Nucleus accumbens (tissue), 56 donors: ENCODE measurements around the gene SWI5.
A peak's percentile ranks its signal among the peaks of the same experiment; 100 is the strongest.

ENCODE experiments used
- DNase-seq, 56 donors: peaks; one replicate each; lab custom pipeline; 2025; lab: John Stamatoyannopoulos, UW

The SWI5 gene

DNA sequence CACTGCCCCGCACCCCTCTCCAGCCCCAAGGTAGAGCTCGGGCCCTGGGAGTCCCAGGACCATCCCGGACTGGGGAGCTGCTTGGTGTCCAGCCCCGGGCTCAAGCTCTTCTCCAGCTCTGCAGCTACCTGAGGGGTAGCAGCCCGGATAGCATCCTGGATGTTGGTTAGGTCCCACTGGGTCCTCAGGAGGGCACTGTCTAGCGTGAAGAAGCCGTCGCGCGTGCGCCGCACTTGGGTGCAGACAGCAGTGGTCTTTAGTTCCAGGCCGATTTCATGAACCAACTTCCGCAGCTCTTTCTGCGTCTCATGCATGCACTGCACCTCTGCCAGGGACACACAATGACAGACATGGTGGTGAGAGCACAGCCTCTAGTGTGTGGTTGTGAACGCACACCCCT, 33.5 kb downstream of the SWI5 start:
- DNase-seq: no peak

DNA sequence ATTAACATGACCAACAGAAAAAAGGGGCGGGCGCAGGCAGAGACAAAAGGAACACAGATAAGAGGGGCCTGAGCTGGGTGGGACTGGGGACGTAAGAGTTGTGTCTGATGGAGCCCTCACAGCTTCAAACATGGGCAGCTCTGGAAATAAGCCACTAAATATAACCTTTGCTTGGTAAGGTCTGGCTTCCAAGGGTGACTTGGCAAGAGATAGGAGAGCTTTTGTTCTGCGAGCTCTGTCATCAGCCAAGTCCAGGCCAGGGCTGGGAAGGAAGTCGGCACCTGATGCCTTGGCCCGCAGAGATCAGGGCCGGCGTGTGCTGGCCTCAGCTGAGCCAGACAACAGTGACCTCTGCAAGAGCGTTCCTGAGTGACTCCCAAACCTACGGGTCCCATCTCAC, 34.4 kb downstream of the SWI5 start:
- peak in 3 of 56 donors; percentile 9 to 25 (median 19) for DNase-seq

DNA sequence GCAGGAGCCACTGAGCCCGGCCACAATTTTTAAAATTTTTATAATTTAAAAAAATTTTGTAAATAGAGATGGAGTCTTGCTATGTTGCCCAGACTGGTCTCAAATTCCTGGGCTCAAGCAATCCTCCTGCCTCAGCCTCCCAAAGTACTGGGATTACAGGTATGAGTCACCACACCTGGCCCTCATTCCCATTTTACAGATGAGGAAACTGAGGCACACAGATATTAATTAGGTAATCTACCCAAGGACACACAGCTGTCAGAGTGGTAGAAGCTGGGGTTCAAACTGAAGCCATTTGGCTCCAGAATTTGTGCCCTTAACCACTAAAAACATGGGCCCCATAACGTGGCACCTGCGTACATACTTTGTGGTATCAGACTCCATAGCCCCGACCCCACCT, 38.6 kb downstream of the SWI5 start:
- no peak for DNase-seq

DNA sequence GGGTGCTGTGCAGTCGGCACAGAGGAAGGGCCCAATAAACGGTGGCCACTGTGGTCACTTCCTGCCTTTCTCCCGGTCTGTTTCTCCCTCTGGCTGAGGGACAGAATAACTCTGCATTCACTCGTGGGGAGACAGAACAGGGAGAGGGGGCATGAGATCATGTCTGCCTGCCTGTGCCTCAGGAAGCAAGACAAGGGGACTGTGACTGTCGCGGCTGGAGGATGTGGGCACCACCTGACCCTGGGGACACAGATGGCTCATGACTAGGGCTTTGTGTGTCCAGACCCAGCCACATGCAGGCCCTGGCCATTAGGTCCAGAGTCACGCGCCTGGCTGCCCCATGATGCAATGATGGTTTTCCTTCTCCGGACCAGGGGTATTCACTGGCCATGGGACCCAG, 40.3 kb downstream of the SWI5 start:
- peak in 54 of 56 donors; percentile 33 to 97 (median 89) for DNase-seq

DNA sequence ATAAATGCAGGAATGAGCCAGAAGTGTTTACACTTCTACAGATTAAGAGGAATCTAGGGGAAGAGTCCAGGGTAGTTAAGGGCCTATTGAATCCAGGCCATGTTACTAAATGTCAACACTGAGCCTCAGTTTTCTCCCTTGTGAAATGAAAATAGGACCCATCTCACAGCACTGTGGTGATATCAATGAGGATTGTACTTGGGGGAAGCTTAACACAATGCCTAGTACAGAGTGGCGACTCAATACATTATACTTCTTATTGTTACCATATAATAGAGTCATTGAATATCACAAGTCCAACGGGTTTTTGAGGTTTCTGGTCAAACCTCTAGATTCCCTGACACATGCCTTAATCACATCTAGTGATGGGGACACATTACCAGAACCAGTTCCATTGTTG, 41.6 kb downstream of the SWI5 start:
- no peak for DNase-seq

DNA sequence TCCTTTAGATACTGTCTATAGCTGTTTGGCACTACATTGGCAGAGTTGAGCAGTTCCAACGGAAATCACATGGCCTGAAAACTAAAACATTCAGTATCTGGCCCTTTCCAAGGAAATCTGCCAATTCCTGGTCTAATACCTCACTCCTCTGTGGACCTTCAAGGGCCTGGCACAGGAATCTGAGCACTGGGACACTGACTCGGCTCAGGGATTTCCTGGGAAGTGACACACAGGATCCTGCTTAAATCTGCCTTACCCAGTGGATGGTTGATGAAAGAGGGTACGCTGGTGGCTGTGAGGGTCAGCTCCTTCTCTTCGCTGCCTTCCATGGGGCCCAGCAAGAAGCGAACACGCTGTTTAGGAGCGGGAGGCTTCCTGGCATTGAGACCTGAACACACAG, 45.3 kb downstream of the SWI5 start:
- no peak for DNase-seq

DNA sequence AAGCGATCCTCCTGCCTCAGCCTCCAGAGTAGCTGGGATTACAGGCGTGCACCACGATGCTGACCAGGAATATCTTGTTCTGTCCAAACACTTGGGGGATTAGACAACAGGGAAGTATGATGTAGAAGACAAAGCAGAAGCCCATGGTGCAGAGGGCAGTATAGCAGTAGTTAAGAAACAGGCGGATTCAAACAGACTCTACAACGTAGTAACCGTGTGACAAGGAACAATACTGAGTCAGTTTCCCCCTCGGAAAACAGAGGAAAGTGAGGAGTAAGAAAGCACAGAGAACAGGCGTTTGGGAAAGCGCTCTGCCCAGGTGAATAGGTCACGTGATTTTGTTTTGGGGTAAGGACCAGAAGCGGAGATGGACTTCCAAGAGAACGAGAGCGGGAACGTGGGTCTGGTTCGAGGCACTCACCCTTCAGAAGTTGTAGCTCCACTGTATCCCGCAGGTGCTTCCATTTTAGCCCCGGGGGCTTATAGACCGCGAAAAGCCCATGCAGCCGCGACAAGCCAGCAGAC, 45.9 kb downstream of the SWI5 start:
- no peak for DNase-seq

DNA sequence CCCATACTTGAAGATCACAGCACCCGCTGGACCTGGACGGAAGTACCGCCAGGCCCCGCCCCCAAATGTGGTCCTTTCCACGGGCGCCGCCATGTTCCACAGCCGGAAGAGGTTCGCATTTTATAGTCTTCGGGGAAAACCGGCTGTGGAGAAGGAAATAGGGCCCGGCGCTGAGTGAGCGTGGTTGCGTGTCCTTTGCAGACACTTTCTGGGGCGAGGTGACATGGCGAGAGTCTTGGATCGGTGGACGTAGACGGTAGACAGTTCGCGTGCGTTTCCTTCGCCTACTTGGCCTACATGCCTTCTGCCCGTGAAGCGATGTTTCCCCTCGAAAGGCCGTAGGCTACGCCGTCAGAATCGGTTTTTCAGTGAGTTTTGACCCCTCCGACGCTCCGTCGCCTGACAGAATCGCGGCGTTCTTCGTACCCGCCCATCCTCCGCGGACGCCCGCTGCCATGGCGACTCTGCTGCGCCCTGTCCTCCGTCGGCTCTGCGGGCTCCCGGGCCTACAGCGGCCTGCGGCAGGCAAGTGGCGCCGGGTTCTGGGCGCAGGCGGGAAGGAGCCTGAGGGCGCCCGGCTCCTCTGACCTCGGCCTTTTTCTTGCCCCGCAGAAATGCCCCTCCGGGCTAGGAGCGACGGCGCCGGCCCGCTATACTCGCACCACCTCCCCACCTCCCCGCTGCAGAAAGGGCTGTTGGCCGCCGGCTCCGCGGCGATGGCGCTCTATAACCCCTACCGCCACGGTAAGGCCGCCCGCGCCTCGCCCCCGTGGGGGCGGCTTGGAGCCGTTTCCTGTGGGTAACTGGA, 46.5 kb downstream of the SWI5 start, which contains the start of the genes COQ4 and TRUB2:
Gene COQ4 (plus strand): TSS at position 436 of the 808 bp plus-strand sequence. CDS start 20 bp downstream, at position 456.
Gene TRUB2 (minus strand): TSS at position 44 of the 808 bp plus-strand sequence. CDS start 39 bp downstream, at position 5.
- peak in 55 of 56 donors; percentile 61 to 100 (median 93) for DNase-seq

DNA sequence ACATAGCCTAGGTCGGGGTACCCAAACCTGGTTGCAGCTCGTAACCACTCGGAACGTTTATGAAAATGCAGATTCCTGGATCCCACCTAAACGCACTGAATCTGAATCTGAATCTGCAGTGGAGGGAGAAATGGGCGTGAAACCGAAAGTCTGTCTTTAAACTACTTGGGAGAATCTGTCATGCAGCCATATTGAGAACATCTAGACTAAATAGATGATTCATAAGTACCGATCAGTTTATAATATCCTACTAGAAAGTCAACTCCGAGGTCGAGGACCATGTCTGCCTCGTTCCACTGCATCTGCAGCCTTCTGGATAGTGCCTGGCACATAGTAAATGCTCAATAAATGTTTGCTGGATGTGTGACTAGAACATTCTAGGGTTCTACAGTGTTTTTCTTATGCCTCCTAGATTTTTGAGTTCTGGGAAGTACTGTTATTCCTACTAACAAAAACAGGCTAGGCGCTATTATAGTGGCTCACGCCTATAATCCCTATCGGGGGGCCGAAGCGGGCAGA, 47.2 kb downstream of the SWI5 start:
- DNase-seq: no peak

DNA sequence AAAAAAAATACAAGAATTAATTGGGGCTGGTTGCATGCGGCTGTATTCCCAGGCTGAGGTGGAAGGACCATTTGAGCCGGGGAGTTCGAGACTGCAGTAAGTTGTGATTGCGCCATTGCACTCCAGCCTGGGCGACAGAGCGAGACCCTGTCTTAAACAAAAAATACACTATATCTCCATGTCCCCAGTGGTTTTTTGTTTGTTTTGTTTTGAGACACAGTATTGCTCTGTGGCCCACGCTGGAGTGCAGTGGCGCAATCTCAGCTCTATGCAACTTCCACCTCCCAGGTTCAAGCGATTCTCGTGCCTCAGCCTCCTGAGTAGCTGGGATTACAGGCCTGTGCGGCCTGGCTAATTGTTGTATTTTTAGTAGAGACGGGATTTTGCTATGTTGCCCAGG, 47.7 kb downstream of the SWI5 start:
- DNase-seq: no peak

DNA sequence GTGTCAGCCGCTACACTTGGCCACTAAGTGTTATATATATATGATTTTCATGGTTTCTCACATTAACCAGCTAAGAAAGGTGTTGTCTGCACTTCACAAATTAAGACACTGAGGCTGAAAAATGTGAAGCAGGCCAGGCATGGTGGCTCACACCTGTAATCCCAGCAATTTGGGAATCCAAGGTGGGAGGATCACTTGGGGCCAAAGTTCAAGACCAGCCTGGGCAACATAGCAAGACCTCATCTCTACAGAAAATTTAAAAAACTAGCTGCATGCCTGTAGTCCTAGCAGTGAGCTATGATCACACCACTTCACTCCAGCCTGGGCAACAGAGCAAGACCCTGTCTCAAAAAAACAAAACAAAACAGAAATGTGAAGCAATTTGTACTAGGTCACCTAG, 48.3 kb downstream of the SWI5 start:
- no peak for DNase-seq

DNA sequence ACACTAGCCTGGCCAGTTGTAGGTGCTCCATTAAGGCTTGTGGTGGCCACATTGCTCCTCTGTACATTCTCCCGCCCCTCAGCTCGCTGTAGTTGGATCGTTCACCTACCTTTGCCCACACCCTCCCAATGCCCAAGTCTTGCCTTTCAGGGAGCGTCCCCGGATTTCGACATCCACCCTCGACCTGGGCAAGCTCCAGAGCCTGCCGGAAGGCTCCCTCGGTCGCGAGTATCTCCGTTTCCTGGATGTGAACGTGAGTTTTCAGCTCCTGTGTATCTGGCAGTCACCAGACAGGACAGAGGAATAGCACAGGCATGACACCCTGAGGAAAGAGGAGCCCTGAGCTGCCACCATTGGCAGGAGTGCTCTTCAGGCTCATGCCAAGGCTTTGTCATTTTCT, 49.6 kb downstream of the SWI5 start:
- no peak for DNase-seq

DNA sequence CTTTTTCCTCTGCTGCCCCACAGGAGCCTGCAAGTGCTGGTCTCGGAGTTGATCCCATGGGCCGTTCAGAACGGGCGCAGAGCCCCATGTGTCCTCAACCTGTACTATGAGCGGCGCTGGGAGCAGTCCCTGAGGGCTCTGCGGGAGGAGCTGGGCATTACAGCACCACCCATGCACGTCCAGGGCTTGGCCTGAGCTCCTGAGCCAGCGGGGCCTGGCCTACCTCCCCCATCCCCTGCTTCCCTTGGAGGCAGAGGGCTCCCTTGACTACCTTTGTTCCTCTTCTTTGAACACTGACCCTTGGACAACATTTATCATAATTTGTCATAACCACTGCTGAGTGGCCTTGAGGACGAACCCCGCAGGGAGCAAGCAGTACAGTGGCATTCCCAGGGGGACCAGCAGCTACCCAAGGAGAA, 57.4 kb downstream of the SWI5 start:
- DNase-seq: no peak

DNA sequence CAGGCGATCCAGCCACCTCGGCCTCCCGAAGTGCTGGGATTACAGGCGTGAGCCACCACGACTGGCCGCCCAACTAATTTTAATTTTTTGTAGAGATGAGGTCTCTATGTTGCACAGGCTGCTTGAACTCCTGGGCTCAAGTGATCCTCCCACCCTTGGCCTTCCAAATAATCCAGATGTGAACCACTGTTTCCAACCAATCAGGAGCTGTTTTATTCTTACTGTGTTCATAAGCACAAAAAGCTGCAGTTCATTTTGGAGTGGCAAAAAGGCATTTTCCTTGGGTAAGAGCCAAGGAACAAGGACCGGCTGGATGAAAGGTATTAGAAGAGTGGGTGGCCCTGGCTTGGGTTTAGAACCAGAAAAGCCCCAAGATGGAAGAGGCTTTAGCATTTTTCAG, 59.1 kb downstream of the SWI5 start:
- DNase-seq: no peak

DNA sequence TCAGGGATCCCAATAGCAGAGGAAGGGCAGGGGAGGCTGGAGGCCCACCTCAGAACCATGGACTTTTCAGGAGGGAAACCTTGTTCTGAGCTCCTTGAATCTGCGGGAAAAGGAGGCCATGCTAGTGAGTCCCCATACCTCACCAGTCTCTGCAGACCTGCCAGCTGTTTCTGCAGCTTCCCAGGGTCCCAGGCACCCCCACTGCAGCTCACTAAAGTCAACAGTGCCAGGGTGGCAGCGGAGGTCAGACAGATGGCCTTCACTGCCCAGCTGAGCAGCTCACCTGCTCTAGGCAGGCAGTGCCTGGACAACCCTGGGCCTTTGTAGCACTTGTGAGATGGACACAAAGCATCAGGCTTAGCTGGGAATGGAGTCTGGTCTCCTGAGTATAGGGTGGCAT, 59.8 kb downstream of the SWI5 start:
- no peak for DNase-seq

DNA sequence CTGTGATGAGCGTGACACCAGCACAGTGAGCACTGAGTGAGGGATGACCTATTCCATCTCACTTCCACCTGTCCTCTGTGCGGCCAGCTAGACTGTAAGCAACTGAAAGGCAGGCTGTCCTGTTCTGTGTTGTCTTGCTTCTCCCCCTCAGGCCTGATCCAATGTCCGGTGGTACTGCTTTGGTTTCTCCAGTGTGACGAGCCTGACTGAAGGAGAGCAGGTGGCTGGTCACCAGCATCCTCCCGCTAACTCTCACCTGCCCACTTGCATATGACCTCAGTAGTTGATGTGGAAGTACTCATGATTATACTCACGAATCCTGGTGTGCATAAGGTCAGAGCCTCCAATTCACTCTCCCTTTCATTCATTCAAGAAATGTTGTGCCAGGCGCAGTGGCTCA, 61.9 kb downstream of the SWI5 start:
- no peak for DNase-seq
